ENCODE measurements around the gene ATAD5. TPM values are rescaled to one million over a fixed set of nuclear protein-coding genes. Genes with fewer than 3 reads are reported as not detected.

Gene ATAD5
- total and polyA plus RNA-seq, 2 of the 13 experiments (the other 11 are each of a cell fraction or from before 2014, with no cell fraction given) = 1.8 to 10.7 TPM

DNA sequence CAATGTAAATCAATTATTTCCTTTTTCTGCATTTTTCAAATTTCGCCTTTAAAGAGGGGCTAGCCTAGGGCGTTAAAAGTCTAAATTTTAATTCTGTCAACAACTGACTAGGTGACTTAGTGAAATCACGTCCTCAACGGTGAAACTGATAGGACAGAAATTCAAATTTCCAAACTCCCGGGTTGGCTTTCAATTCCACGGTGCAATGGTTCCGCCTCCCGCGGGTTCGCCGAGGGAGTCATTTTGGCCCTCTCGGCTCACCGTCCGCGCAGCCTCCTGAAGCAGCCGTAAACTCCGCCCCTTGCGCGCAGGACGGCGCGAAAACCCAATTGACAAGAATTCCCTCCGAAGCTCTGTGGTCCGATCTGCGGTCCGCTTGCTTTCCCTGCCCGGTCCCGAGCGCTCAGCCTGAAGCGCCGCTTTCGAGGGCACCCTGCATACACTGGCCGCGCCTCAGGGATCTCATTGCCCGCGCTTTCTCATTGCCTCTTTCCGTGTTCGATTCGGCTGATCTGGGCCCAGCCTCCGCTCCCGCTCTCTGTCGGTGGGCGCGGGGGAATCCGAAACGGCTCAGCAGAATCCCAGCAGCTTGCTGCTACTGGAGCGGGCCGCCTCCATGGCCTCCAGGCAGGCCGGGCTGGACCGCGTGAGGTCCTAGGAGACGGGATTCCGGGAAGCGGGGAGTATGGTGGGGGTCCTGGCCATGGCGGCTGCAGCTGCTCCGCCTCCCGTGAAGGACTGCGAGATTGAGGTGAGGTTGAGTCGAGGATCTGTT, at the start of gene ATAD5 (continued):
- TF ChIP-seq HBP1 (CRISPR knock-in tag; IDR thresholded peaks at IDR 0.05; ENCODE audit: low read depth) = peak; percentile 95
- no peak for TF ChIP-seq SMAD1 (CRISPR knock-in tag; IDR thresholded peaks at IDR 0.05; ENCODE audit: borderline replicate concordance, low read depth)
- no peak for TF ChIP-seq ZNF569 (CRISPR knock-in tag; IDR thresholded peaks at IDR 0.05; ENCODE audit: borderline replicate concordance)
- peak; percentile 86; the same call in 1 of the 2 replicates for TF ChIP-seq ZNF749 (CRISPR knock-in tag; IDR thresholded peaks at IDR 0.05; ENCODE audit: borderline replicate concordance)
- peak; percentile 79; the same call in 1 of the 2 replicates for TF ChIP-seq ZZZ3 (CRISPR knock-in tag; IDR thresholded peaks at IDR 0.05; ENCODE audit: borderline replicate concordance)
- peak; percentile 65; the same call in 1 of the 2 replicates for TF ChIP-seq ZNF317 (CRISPR knock-in tag; IDR thresholded peaks at IDR 0.05)
- TF ChIP-seq HOXA3 (CRISPR knock-in tag; IDR thresholded peaks at IDR 0.05) = peak; percentile 92
- TF ChIP-seq ZNF18 (CRISPR knock-in tag; IDR thresholded peaks at IDR 0.05; ENCODE audit: insufficient replicate concordance) = no peak
- TF ChIP-seq ZNF720 (CRISPR knock-in tag; IDR thresholded peaks at IDR 0.05) = no peak
- TF ChIP-seq, protein P1, sequence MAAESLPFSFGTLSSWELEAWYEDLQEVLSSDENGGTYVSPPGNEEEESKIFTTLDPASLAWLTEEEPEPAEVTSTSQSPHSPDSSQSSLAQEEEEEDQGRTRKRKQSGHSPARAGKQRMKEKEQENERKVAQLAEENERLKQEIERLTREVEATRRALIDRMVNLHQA (CRISPR knock-in tag; IDR thresholded peaks at IDR 0.05) = no peak
- peak; percentile 73 for TF ChIP-seq POLR2G (IDR thresholded peaks at IDR 0.05; ENCODE audit: low read depth, low read length)
- TF ChIP-seq YEATS4 (CRISPR knock-in tag; IDR thresholded peaks at IDR 0.05; ENCODE audit: borderline replicate concordance) = peak; percentile 79; the same call in 1 of the 2 replicates
- TF ChIP-seq REXO4 (CRISPR knock-in tag; IDR thresholded peaks at IDR 0.05; ENCODE audit: borderline replicate concordance) = no peak
- no peak for TF ChIP-seq IKZF1 (IDR thresholded peaks at IDR 0.05)
- TF ChIP-seq TCF12 (IDR thresholded peaks at IDR 0.05) = no peak
- no peak for TF ChIP-seq TCF12 (CRISPR knock-in tag; IDR thresholded peaks at IDR 0.05)
- 0 out of 2 replicates have a peak, but pooled peaks have one; percentile 26 for TF ChIP-seq SIX4 (CRISPR knock-in tag; IDR thresholded peaks at IDR 0.05)
- TF ChIP-seq ZFAT (CRISPR knock-in tag; conservative IDR thresholded peaks at IDR 0.05) = no peak
- no peak; the same call in 1 of the 2 replicates for TF ChIP-seq ZNF468 (CRISPR knock-in tag; IDR thresholded peaks at IDR 0.05)
- no peak for TF ChIP-seq ZNF543 (CRISPR knock-in tag; IDR thresholded peaks at IDR 0.05)
- peak; percentile 91 for TF ChIP-seq ZNF350 (CRISPR knock-in tag; IDR thresholded peaks at IDR 0.05; ENCODE audit: borderline replicate concordance, low read depth)
- TF ChIP-seq SMAD3 (CRISPR knock-in tag; IDR thresholded peaks at IDR 0.05) = peak; percentile 65
- TF ChIP-seq ZBTB10 (CRISPR knock-in tag; IDR thresholded peaks at IDR 0.05; ENCODE audit: borderline replicate concordance) = 0 out of 2 replicates have a peak, but pooled peaks have one; percentile 18
- peak; percentile 96 for TF ChIP-seq SIN3B (IDR thresholded peaks at IDR 0.05; ENCODE audit: low read length)
- peak; percentile 70; the same call in 1 of the 2 replicates for TF ChIP-seq ZNF792 (CRISPR knock-in tag; IDR thresholded peaks at IDR 0.05)

All from HepG2 (cell line).